GM18526 (cell line): Measurements from ENCODE around the gene GPR37L1.

Experiments
- POLR2A ChIP-seq: IDR thresholded peaks from 3 replicates; pipeline ENCODE4 v1.6.1; 2011; ENCODE audit not compliant: insufficient read length; ENCODE audit errors: extremely low read depth

Gene GPR37L1

DNA sequence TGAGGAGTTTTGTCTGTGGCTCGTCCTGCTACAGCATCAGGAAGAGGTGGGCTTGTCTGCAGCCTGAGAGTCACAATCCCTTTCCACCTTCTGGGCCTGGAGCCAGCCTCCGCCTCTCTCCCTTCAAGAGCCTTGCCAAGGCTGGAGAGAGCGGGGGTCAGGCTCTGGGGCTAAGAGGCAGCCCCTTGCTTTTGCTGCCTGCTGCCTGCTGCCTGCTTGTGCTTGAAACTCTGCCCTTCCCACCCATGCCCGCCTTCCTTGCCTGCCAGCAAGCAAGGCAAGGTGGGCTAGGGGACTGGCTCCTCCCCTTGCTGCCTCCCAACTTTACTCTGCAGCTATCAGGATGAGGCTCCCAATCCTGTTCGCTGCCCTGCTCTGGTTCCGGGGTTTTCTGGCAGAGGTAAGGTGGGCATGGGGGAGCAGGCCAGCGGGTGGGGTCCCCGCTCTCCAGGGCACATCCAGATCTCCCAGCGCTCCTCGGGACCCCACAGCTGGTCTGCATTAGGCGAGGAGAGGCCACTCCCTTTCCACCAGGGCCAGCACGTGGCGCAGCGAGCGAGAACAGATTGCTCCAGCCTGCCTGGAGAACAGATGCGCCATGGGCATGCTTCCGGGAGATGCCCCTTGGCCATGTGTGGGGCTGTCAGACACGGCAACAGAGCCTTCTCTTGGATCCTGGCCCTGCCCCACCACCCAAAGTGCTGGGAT, 45.1 kb downstream of the GPR37L1 start:
- TF ChIP-seq POLR2A: no peak

DNA sequence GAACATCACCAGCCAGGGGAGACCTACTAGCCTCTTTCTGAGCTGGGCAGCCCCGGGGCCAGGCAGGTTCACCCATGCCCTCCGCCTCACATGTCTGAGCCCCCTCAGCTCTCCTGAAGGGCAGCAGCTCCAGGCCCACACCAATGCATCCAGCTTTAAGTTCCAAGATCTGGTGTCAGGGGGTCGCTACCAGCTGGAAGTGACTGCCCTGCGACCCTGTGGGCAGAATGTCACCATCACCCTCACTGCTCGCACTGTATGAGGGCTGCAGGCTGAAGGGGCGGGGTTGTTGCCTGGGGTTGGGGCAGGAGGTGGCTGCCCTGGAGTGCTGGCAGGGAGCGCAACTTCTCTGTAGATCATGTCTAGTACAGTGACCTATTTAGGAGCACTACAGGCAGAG, 46.1 kb downstream of the GPR37L1 start:
- no peak for TF ChIP-seq POLR2A

DNA sequence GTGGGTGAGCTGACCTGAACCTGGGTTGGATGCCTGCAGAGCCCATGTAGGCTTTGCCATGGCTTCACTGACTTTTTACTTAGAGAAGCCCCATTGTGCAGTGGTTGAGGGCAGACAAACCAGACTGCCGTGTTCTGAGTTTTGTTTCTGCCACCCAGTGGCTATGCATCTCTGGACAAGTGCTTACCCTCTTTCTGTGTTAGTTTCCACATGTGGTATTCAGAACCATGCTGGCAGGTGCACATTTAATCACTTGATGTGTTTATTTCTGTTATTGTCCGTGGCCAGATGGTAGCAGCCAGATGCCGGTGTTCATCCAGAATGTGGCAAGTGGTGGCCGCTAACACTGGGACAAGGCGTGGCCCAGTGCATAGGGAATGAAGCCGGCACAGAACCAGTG, 48.0 kb downstream of the GPR37L1 start:
- no peak for TF ChIP-seq POLR2A

DNA sequence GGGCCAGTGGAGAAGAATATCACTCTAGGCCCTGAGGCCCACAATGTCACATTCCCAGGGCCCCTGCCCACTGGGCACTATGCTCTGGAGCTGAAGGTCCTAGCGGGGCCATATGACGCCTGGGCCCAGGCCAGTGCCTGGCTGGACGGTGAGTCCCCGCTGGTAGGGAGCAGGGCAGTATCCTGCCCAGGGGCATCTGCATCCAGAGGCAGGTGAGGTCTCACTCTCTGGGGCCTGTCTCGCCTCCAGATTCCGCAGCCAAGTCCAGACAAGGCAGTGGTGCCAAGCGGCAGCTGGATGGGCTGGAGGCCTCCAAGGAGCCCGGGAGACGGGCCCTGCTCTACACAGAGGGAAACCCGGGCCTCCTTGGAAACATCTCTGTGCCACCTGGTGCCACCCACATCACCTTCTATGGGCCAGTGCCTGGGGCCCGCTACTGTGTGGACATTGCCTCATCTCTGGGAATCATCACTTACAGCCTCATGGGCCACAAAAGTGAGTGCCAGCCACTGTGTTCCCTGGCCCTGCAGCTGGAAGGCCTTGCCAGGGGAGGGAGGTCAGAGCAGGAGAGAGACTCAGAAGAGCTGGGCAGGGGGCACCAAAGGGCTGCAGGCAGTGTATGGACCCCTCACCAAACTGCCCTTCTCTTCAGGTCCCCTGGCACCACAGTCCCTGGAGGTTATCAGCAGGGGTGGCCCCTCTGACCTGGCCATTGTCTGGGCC, 48.7 kb downstream of the GPR37L1 start:
- TF ChIP-seq POLR2A: no peak

DNA sequence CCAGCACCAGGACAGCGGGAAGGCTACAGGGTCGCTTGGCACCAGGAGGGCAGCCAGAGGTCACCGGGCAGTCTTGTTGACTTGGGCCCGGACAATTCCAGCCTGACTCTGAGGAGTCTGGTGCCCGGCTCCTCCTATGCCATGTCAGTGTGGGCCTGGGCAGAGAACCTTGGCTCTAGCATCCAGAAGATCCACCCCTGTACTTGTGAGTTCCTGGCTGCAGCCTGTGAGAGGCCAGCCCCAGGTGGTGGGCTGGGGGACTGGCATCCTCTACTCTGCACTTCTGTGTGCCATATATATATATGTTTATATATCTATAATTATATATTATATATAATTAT, 49.3 kb downstream of the GPR37L1 start:
- no peak for TF ChIP-seq POLR2A

DNA sequence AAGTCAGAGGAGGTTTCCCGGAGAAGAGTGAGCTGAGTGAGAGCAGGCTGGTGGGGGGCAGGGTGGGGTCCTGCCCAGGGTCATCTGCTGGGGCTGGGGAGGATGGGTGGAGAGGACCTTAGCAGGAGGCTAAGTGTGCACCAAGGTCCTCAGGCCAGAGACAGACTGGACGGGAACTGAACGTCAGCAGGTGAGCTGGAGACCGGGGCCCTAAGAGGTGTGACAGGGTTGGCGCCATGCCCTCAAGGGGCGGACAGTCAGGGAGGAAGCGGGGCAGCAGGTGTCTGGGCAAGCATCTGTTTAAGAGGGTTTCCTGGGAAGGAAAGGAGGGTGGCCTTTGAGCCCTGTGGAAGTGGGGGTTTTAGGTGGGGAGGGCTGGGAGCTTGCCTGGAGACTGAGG, 51.3 kb downstream of the GPR37L1 start:
- TF ChIP-seq POLR2A: no peak

DNA sequence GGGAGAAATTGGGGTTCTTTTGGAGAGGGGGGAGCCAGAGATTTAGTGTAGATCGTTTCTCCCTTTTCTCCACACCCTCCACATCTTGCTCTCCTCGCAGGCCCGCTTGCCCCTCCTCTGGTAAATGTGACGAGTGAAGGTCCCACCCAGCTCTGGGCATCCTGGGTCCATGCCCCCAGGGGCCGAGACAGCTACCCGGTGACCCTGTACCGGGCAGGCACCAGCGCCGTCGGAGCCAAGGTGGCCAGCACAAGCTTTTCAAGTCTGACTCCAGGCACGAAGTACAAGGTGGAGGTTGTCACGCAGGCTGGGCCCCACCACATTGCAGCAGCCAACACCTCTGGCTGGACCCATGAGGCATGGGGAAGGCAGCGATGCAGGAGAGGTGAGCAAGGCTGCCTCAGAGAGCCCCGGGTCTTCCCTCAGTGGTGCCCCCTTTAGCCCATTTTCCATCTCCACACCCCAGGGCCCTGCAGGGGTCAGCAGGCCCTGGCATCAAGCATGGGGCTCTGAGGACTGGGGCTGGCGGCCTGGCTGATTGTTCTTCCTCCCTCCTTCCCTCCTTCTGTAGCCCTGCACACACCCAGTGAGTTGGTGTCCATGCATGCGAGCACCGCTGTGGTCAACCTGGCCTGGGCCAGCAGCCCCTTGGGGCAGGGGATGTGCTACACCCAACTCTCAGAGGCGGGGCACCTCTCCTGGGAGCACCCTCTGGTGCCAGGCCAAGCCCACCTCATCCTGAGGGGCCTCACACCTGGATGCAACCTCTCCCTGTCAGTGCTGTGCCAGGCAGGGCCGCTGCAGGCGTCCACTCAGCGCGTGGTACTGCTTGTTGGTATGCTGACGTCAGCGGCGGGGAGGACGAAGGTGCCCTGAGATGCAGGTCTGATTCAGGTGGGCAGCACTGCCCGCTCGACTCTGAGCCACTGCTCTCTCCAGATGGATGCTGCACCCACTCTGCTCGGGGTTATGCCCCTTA, 54.5 kb downstream of the GPR37L1 start:
- TF ChIP-seq POLR2A: no peak

DNA sequence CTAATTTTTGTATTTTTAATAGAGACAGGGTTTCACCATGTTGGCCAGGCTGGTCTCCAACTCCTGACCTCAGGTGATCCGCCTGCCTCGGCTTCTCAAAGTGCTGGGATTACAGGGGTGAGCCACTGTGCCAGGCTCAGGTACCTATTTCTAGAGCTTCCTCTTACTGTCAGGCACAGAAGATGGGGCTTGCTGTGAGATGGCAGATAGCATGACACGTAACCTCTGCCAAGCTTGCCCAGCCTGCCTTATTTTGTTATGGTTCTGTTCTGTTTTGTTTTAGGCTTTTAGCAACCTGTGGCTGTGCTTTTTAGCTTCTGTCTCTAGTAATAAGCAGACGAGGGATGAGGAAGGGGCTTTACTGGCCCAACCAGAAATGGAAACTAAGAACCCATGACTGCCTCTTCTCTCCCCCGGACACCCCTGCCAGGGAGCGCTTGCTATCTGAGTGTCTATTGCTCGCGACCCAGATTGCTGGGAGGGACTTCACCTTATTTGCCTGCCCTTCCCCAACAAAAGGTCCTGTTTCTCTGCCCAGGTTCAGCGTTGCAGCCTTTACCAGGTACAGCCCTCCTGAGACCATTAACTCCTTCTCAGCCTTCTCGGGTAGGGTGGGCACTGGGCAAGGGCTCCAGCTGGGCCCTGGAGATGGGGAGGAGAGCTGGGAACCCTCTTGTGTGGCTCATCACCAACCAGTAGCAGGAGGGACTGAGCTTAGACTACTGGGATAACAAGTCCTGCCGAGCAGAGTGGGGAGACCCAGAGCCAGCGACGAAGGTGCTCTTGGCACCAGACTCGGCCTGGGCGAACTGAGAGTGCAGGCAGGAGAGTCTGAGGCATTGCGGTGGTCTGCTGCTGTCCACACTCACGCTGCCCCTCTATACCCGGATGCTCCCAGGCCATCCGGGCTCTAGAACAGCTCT, 57.4 kb downstream of the GPR37L1 start:
- TF ChIP-seq POLR2A: no peak

DNA sequence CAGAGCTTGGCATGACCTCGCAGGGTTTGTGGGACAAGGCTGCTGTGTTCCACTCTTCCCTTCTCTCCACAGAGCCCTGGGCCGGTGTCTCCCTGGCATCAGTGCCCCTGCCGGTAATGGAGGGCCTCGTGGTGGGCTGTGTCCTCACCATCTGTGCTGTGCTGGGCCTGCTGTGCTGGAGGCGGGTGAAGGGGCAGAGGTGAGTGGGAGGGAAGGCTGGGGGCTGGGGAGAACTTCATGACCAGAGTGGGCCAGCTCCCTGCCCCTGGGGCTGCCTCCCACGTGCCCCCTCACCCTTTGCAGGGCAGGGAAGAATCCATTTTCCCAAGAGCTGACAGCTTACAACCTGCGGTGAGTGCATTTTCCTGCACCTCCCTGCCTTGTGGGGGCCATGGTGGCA, 58.9 kb downstream of the GPR37L1 start:
- TF ChIP-seq POLR2A: no peak

DNA sequence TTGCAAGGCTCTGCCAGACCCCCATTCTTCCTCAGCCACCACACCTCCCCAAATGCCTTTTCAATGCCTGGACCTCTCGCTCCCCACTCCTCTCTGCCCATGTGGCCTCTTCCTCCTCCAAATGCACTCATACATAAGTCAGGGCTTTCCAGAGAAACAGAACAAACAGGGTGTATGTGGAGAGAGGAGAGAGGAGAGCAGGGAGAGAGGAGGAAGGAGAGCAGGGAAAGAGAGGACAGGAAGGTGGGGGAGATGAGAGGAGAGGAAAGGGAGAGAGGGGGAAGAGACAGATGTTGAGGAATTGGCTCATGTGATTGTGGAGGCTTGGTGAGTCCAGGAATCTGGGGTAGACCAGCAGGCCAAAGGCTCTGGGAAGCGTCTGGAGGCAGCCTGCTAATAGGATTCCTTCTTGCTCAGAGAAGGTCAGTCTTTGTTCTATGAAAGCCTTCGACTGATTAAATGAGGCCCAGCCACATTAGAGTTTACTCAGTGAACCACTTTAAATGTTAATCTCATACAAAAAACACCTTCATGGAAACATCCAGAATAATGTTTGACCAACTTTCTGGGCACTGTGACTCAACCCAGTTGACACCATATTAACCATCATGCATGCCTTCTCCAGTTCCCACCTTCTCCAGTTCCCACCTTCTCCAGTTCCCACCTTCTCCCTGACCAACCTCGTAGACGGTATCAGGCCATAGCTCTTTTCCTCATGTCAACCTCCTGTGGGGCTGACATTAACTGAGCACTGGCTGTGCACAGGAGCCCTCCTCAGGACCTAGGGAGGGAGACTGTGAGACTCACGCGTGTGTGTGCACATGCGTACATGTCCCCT, 59.5 kb downstream of the GPR37L1 start:
- TF ChIP-seq POLR2A: no peak
